H1 (cell line): ENCODE results near the gene MEGF9. TPM values are rescaled to one million over a fixed set of nuclear protein-coding genes. Genes with fewer than 3 reads are reported as not detected.
A peak's percentile ranks its signal among the peaks of the same experiment; 100 is the strongest.

ENCODE experiments used
- CTCF ChIA-PET: fragments of 300-600 bp; sonication (Branson Sonifier 250); formaldehyde crosslinking; loops from one replicate; lab custom pipeline; 2021; ENCODE audit not compliant: partially characterized antibody; lab: Charles Lee
- POLR2A ChIA-PET: fragments of 300-600 bp; sonication (Branson Sonifier 250); formaldehyde crosslinking; loops from one replicate; lab custom pipeline; 2021; ENCODE audit warnings: inconsistent platforms; ENCODE audit not compliant: partially characterized antibody; lab: Charles Lee
- DNase-seq, 2 experiments: peaks; one replicate each; pipeline versions ENCODE4 v3.0.0 to v3.0.0-alpha.2; 2010 to 2022; ENCODE audit warnings: low spot score in 2 of 2, low read depth in 1 of 2, mixed read lengths in 1 of 2
- FAIRE-seq: peaks from 2 replicates; lab custom pipeline; 2011; peaks lifted over from hg19 to GRCh38; lab: Jason Lieb, UNC
- H2AFZ ChIP-seq: 2 replicates; pipeline ENCODE4 v1.8.1; 2012; ENCODE audit warnings: low read length, inconsistent platforms
- H2AK5ac ChIP-seq: 2 replicates; pipeline ENCODE4 v1.6.1; 2013; ENCODE audit warnings: low read depth, low read length
- H2BK120ac ChIP-seq: replicated peaks from 2 replicates; pipeline ENCODE3; 2013; ENCODE audit warnings: low read depth, low read length, inconsistent platforms
- H2BK12ac ChIP-seq: 2 replicates; pipeline ENCODE4 v1.6.1; 2013; ENCODE audit warnings: low read depth, low read length
- H2BK15ac ChIP-seq: 2 replicates; pipeline ENCODE4 v1.6.1; 2013; ENCODE audit warnings: low read length
- H2BK20ac ChIP-seq: 2 replicates; pipeline ENCODE4 v1.6.1; 2013; ENCODE audit warnings: low read length
- H2BK5ac ChIP-seq: 2 replicates; pipeline ENCODE4 v1.6.1; 2013; ENCODE audit warnings: low read depth, low read length
- H3K14ac ChIP-seq: 2 replicates; pipeline ENCODE4 v1.6.1; 2013; ENCODE audit warnings: inconsistent platforms; ENCODE audit not compliant: insufficient read length
- H3K18ac ChIP-seq: 2 replicates; pipeline ENCODE4 v1.6.1; 2013; ENCODE audit warnings: low read length; ENCODE audit errors: extremely low read depth
- H3K23ac ChIP-seq: 2 replicates; pipeline ENCODE4 v1.6.1; 2013; ENCODE audit warnings: inconsistent platforms; ENCODE audit not compliant: insufficient read length
- H3K23me2 ChIP-seq: 2 replicates; pipeline ENCODE4 v1.6.1; 2013; ENCODE audit warnings: low read depth, low read length
- H3K27ac ChIP-seq: 2 replicates; pipeline ENCODE4 v1.6.1; 2011; ENCODE audit warnings: low read depth, low read length, inconsistent platforms
- H3K27me3 ChIP-seq, 4 experiments: replicated peaks in 1 of 4; 1 replicate in 1 of 4; 2 replicates in 3 of 4; pipeline versions ENCODE4 v1.6.1 to v1.8.1; 2011 to 2013; ENCODE audit warnings: low read length in 3 of 4, mild to moderate bottlenecking in 3 of 4, inconsistent platforms in 2 of 4, mixed read lengths in 2 of 4, moderate library complexity in 1 of 4; ENCODE audit not compliant: control insufficient read depth in 3 of 4, insufficient read depth in 3 of 4; ENCODE audit errors: extremely low read depth in 1 of 4
- H3K36me3 ChIP-seq, 4 experiments: 2 replicates each; pipeline versions ENCODE4 v1.6.1 to v1.8.1; 2011 to 2013; ENCODE audit warnings: mild to moderate bottlenecking in 4 of 4, low read length in 3 of 4, moderate library complexity in 2 of 4, control low read depth in 1 of 4, inconsistent platforms in 1 of 4; ENCODE audit not compliant: insufficient read depth in 4 of 4, control insufficient read depth in 2 of 4
- H3K4ac ChIP-seq: replicated peaks from 2 replicates; pipeline ENCODE3; 2013; ENCODE audit warnings: low read length, low read depth, mixed read lengths, inconsistent platforms; ENCODE audit not compliant: insufficient read length
- H3K4me1 ChIP-seq, 4 experiments: replicated peaks in 1 of 4; 1 replicate in 1 of 4; 2 replicates in 3 of 4; pipeline versions ENCODE4 v1.6.1 to v1.8.1; 2011 to 2013; ENCODE audit warnings: low read length in 3 of 4, inconsistent platforms in 2 of 4, mixed read lengths in 1 of 4; ENCODE audit not compliant: insufficient read depth in 4 of 4, control insufficient read depth in 3 of 4
- H3K4me2 ChIP-seq, 2 experiments: 2 replicates each; pipeline versions ENCODE4 v1.6.1 to v1.8.1; 2011 to 2013; ENCODE audit warnings: low read depth in 2 of 2, low read length in 2 of 2, control low read depth in 1 of 2, inconsistent platforms in 1 of 2, mild to moderate bottlenecking in 1 of 2; ENCODE audit not compliant: insufficient read depth in 1 of 2
- H3K4me3 ChIP-seq, 4 experiments: fragments of 200-600, 300-600 bp in 1 of 4; sonication (generic), shearing (Covaris generic), sonication (Bioruptor Twin) in 1 of 4; 2 replicates each; pipeline versions ENCODE4 v1.5.1 to v1.8.1; 2011 to 2016; ENCODE audit warnings: low read length in 4 of 4, low read depth in 3 of 4, control low read depth in 2 of 4, inconsistent platforms in 2 of 4, mild to moderate bottlenecking in 2 of 4, mixed read lengths in 1 of 4, moderate library complexity in 1 of 4; ENCODE audit not compliant: insufficient read depth in 2 of 4; ENCODE audit errors: extremely low read depth in 1 of 4
- H3K56ac ChIP-seq: replicated peaks from 2 replicates; pipeline ENCODE3; 2013; ENCODE audit warnings: low read depth, mild to moderate bottlenecking, mixed read lengths, low read length, inconsistent platforms; ENCODE audit not compliant: insufficient read length
- H3K79me1 ChIP-seq: 2 replicates; pipeline ENCODE4 v1.6.1; 2013; ENCODE audit warnings: low read depth, low read length, control low read depth
- H3K79me2 ChIP-seq, 2 experiments: 2 replicates each; pipeline versions ENCODE4 v1.6.1 to v1.8.1; 2012 to 2013; ENCODE audit warnings: low read length in 2 of 2, mild to moderate bottlenecking in 2 of 2, inconsistent platforms in 1 of 2; ENCODE audit not compliant: insufficient read depth in 2 of 2, control insufficient read depth in 1 of 2
- H3K9ac ChIP-seq, 4 experiments: replicated peaks in 1 of 4; 1 replicate in 1 of 4; 2 replicates in 3 of 4; pipeline versions ENCODE4 v1.6.1 to v1.8.1; 2011 to 2013; ENCODE audit warnings: low read depth in 3 of 4, low read length in 3 of 4, control low read depth in 2 of 4, mild to moderate bottlenecking in 2 of 4, moderate library complexity in 2 of 4, inconsistent platforms in 1 of 4; ENCODE audit errors: extremely low read depth in 1 of 4
- H3K9me3 ChIP-seq, 2 experiments: 2 replicates each; pipeline versions ENCODE4 v1.6.1 to v1.8.1; 2012 to 2013; ENCODE audit warnings: mild to moderate bottlenecking in 2 of 2, moderate library complexity in 2 of 2, control low read depth in 1 of 2, inconsistent platforms in 1 of 2, low read depth in 1 of 2, low read length in 1 of 2, mixed read lengths in 1 of 2; ENCODE audit not compliant: insufficient read depth in 2 of 2
- H4K20me1 ChIP-seq, 2 experiments: replicated peaks in 1 of 2; 2 replicates each; pipeline versions ENCODE3 to v1.8.1; 2011 to 2013; ENCODE audit warnings: inconsistent platforms in 2 of 2, low read length in 2 of 2, mild to moderate bottlenecking in 1 of 2; ENCODE audit not compliant: insufficient read depth in 2 of 2, control insufficient read depth in 1 of 2
- H4K5ac ChIP-seq: 2 replicates; pipeline ENCODE4 v1.6.1; 2013; ENCODE audit warnings: low read length, low read depth, mixed read lengths, inconsistent platforms; ENCODE audit not compliant: insufficient read length
- H4K8ac ChIP-seq: 2 replicates; pipeline ENCODE4 v1.8.0; 2013; ENCODE audit warnings: mild to moderate bottlenecking, moderate library complexity, low read length, inconsistent platforms; ENCODE audit not compliant: insufficient read depth; ENCODE audit errors: extremely low read depth
- H4K91ac ChIP-seq: replicated peaks from 2 replicates; pipeline ENCODE3; 2013; ENCODE audit warnings: low read length, mixed read lengths, inconsistent platforms; ENCODE audit not compliant: insufficient read length
- CTBP2 ChIP-seq: IDR thresholded peaks from 2 replicates; pipeline ENCODE4 v1.7.0; 2011; ENCODE audit warnings: borderline replicate concordance, mild to moderate bottlenecking, moderate library complexity, mixed read lengths, low read length; ENCODE audit not compliant: insufficient read depth, insufficient read length
- E2F6 ChIP-seq: IDR thresholded peaks from 2 replicates; pipeline ENCODE4 v1.6.1; 2012; ENCODE audit warnings: inconsistent platforms
- FOSL1 ChIP-seq: IDR thresholded peaks from 2 replicates; pipeline ENCODE4 v1.6.1; 2011; ENCODE audit warnings: mild to moderate bottlenecking, low read depth, low read length, moderate library complexity; ENCODE audit not compliant: insufficient read depth
- HDAC6 ChIP-seq: IDR thresholded peaks from one replicate; pipeline ENCODE4 v1.7.1; 2012; ENCODE audit warnings: low read depth, mild to moderate bottlenecking, inconsistent platforms, low read length, moderate library complexity
- MAX ChIP-seq: IDR thresholded peaks from 2 replicates; pipeline ENCODE4 v1.6.1; 2012; ENCODE audit warnings: inconsistent platforms
- NANOG ChIP-seq: IDR thresholded peaks from 2 replicates; pipeline ENCODE4 v1.6.1; 2011; ENCODE audit warnings: low read length, low read depth, mild to moderate bottlenecking, inconsistent platforms; ENCODE audit not compliant: insufficient read depth, poor library complexity, severe bottlenecking
- POU5F1 ChIP-seq: IDR thresholded peaks from 2 replicates; pipeline ENCODE4 v1.6.1; 2011; ENCODE audit warnings: low read depth, mild to moderate bottlenecking, low read length, moderate library complexity
- SIX5 ChIP-seq: IDR thresholded peaks from 2 replicates; pipeline ENCODE4 v1.6.1; 2011; ENCODE audit warnings: mild to moderate bottlenecking, low read depth, low read length
- TEAD4 ChIP-seq: IDR thresholded peaks from 2 replicates; pipeline ENCODE4 v1.6.1; 2012; ENCODE audit warnings: low read depth, low read length, inconsistent platforms, mixed read lengths
- ZNF274 ChIP-seq: IDR thresholded peaks from 2 replicates; pipeline ENCODE4 v1.7.0; 2012; ENCODE audit warnings: low read length, borderline replicate concordance; ENCODE audit errors: extremely low read depth
- WGBS, 2 experiments: shearing (Covaris generic) in 1 of 2; methylation state at CpG; one replicate each; pipeline versions ENCODE4 v1.1.6 to v1.1.7; 2013 to 2015; ENCODE audit warnings: low lambda C conversion rate in 2 of 2, mixed read lengths in 2 of 2, inconsistent platforms in 1 of 2, low coverage in 1 of 2, missing lambda C conversion rate in 1 of 2; ENCODE audit not compliant: insufficient replicate concordance in 2 of 2, insufficient coverage in 1 of 2, insufficient read length in 1 of 2; ENCODE audit errors: extremely low coverage in 1 of 2, missing lambda C conversion rate in 1 of 2; 5-methylcytosine and 5-hydroxymethylcytosine counted together
- polyA plus RNA-seq, 7 experiments: library from polyadenylated mRNA; depleted of rRNA in 3 of 7; stranded (reverse) in 5 of 7; unstranded in 2 of 7; fragments of >200 nt in 5 of 7; fragments of 200-250 nt in 2 of 7; gene quantifications; 1 replicate in 5 of 7; 2 replicates in 1 of 7; 4 replicates in 1 of 7; pipeline versions ENCODE4 v1.2.1 to v1.2.3, GENCODE V29; 2011 to 2013; ENCODE audit warnings: missing spikeins in 2 of 7, mixed read lengths in 2 of 7
- total RNA-seq: library from RNA; stranded (reverse); fragmentation: NEBNext Ultra II Directional; extraction: Animal tissue kit (Norgen Biotek cat#: 25700); gene quantifications from 2 replicates; pipeline ENCODE4 v1.2.1, GENCODE V29; 2021

The MEGF9 gene
- total and polyA plus RNA-seq, 2 of the 8 experiments (the other 6 are each of a cell fraction or from before 2014, with no cell fraction given): 0.45 to 1.8 TPM

DNA sequence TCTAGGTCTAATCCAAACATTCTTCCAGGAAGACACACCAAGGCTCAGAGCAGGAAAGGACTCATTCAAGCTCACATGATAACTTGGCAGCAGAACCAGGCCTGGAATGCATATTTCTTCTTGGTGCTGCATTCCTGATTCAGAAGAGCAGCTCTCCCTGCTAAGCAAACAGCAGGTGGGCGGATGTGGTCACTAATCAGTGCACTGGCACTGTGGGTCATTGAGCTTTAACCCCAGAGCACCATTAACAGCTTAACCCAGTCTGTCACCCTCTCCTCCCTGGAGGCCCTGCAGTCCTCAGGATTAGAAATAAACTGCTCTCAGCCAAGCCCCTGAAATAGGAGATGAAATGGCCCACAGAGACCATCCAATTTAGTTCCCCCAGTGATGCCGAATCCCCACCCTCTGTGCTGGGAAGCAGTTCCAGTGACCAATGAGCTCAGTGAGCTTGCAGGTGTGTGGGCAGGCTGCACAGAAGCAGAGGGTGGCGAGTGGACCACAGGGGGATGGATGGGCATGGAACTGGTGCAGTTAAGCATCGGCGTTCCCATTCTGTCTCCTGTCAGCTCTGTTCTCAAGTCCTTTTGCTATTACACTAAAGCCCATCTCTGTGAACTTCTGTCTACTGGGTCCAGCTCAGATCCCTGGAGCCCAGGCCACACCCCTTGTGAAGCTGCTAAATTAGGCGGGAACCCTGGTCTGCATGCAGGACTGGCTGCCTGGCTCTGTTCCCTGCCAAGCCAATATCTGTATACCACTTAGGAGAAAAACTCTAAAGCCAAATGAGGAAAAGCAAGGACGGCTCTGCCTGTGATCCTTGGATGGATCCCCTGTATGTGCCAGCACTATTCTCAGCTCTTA lies 16.6 kb upstream of the MEGF9 start:
- Histone ChIP-seq H3K4me3 (no peak overlapping the region), H2BK12ac (no peak overlapping the region), H3K4ac (no peak overlapping the region), H4K5ac (no peak overlapping the region), H3K27me3 (no peaks in the 10 kb centered on the region), H3K56ac (no peak overlapping the region), H2AFZ (no peak overlapping the region), H3K79me1 (no peaks in the 10 kb centered on the region), H3K18ac (no peak overlapping the region), H3K4me1 (peaks cover 0 to 6% (median 0%) of the 10 kb centered on the region in 4 experiments; a peak in 3 of 7 replicates), H2BK20ac (no peak overlapping the region), H3K14ac (no peak overlapping the region), H3K23me2 (no peaks in the 10 kb centered on the region; the same call in 1 of the 2 replicates), H4K91ac (no peak overlapping the region), H2BK15ac (no peak overlapping the region), H3K9me3 (no peaks in the 10 kb centered on the region), H3K27ac (no peak overlapping the region; the same call in 1 of the 2 replicates), H3K9ac (no peak overlapping the region), H2AK5ac (no peak overlapping the region), H3K79me2 (no peaks in the 10 kb centered on the region), H3K4me2 (no peak overlapping the region), H3K23ac (no peak overlapping the region), H2BK5ac (no peak overlapping the region), H2BK120ac (no peak overlapping the region), H4K8ac (no peak overlapping the region), H4K20me1 (no peaks in the 10 kb centered on the region), H3K36me3 (no peaks in the 10 kb centered on the region)
- ChIA-PET CTCF (interaction anchor here (0.5 to 2.8 kb wide), 24 partner anchors 9 to 623 kb away, joined by 3 to 16 read pairs (median 4); no protein-coding TSS in a partner anchor), POLR2A (interaction anchor here (0.6 to 2.2 kb wide), 3 partner anchors 16 to 125 kb away, joined by 3 to 7 read pairs (median 3); partner anchors contain the start of gene MEGF9)
- DNase-seq: no peak
- WGBS, 2 experiments: 86% methylated on average over 7 of the region's 7 CpGs; no CpG with 5 or more reads in 1 of the 2 experiments
- TF ChIP-seq E2F6 (peak; percentile 56), MAX (no peak), NANOG (no peak), SIX5 (no peak), POU5F1 (no peak), CTBP2 (no peak), FOSL1 (no peak), TEAD4 (peak; percentile 72), HDAC6 (no peak), ZNF274 (no peak)
- FAIRE-seq: no peak
